Uterus (tissue), 4 donors: ENCODE measurements around the gene PRADC1. TPM values are rescaled to one million over a fixed set of nuclear protein-coding genes. Genes with fewer than 3 reads are reported as not detected.

Experiments
- DNase-seq, 2 donors: peaks; one replicate each; pipeline ENCODE4 v3.0.0-alpha.2; 2019 to 2020
- H3K27ac ChIP-seq, 2 donors: fragments of 200-600 bp; sonication (generic); 1 replicate in 1 of 2; 2 replicates in 1 of 2; pipeline ENCODE4 v1.5.1; 2016 to 2018
- H3K27me3 ChIP-seq, 2 donors: fragments of 200-600 bp; sonication (generic); one replicate each; pipeline ENCODE4 v1.5.1; 2018 to 2019; ENCODE audit warnings: control low read depth in 1 of 2
- H3K36me3 ChIP-seq, 2 donors: fragments of 200-600 bp; sonication (generic); one replicate each; pipeline ENCODE4 v1.5.1; 2019; ENCODE audit warnings: control low read depth in 1 of 2
- H3K4me1 ChIP-seq, 2 donors: fragments of 200-600 bp; sonication (generic); one replicate each; pipeline ENCODE4 v1.5.1; 2018 to 2019; ENCODE audit warnings: control low read depth in 1 of 2
- H3K4me3 ChIP-seq, 2 donors: fragments of 200-600 bp; sonication (generic); 1 replicate in 1 of 2; 2 replicates in 1 of 2; pipeline ENCODE4 v1.5.1; 2018 to 2019; ENCODE audit warnings: mild to moderate bottlenecking in 1 of 2
- H3K9me3 ChIP-seq, 2 donors: fragments of 200-600 bp; sonication (generic); one replicate each; pipeline ENCODE4 v1.5.1; 2019; ENCODE audit warnings: control low read depth in 1 of 2
- CTCF ChIP-seq, 4 experiments: fragments of 200-600 bp in 2 of 4; fragments of 450-650 bp in 2 of 4; sonication (generic) in 2 of 4; IDR thresholded peaks; one replicate each; pipeline ENCODE4 v1.5.1; 2016 to 2019; ENCODE audit warnings: antibody characterized with exemption in 4 of 4, mild to moderate bottlenecking in 2 of 4, moderate library complexity in 1 of 4
- POLR2A ChIP-seq, 2 donors: fragments of 450-650 bp; IDR thresholded peaks; one replicate each; pipeline ENCODE4 v1.6.1; 2016; ENCODE audit warnings: antibody characterized with exemption in 2 of 2, mild to moderate bottlenecking in 1 of 2, moderate library complexity in 1 of 2
- intact Hi-C: fragments of 100-400 bp; cut with DNase I; formaldehyde crosslinking; loops from one replicate; pipeline ENCODE4 v1.15.1; 2023; ENCODE audit warnings: low total_unique reads
- total RNA-seq, 4 donors: library from RNA; depleted of rRNA in 3 of 4; stranded (reverse); fragments of >200 nt in 3 of 4; gene quantifications; one replicate each; pipeline versions ENCODE4 v1.1.0 to v1.2.4, GENCODE V29; 2014 to 2023
- donor health status: DM: yes; HTN: yes; CAD: no.

Gene PRADC1
- total RNA-seq, 4 donors from 2014 or later, result 2.3 to 11.8 (median 9.8) TPM

DNA sequence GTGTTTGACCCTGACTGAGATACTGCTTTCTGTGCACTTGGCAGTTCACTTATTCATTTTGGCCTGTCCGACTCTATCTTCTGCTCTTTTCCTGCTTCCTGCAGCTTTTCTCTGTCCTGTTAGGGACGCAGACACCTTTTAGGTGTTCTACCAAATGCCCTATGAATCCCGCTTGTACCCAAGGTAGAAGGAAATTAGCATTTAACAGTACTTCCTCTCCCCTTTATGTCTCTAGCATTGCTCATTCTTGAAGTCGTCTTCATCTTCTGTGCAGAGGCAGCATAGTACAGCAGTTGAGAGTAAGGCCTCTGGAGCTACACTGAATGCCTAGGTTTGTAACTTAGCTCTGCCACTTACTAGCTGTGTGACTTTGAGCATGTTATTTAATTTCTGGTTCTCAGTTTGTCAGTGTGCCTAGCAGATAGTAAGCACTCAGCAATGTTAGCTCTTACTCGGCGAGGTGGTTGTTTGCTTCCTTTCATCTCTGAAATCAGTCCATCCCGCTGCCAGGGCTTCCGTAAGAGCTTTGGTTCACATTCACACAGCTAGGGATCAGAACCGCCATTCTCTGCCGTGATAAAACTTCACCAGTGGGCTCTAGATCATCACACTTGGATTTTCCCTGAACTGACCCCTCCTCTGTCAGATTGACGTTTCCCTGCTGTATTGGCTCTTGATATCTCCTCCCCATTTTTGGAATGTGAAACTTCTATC, 2.4 kb upstream of the PRADC1 start:
- Histone ChIP-seq H3K27ac (peak overlapping the region in 1 of 2 donors; percentile 98), H3K9me3 (no peaks in the 10 kb centered on the region), H3K36me3 (no peaks in the 10 kb centered on the region), H3K4me1 (peaks cover 0 to 9% of the 10 kb centered on the region in 2 donors), H3K27me3 (no peaks in the 10 kb centered on the region), H3K4me3 (peak overlapping the region; percentile 61 to 98)
- no peak for TF ChIP-seq POLR2A (IDR thresholded peaks at IDR 0.05)
- TF ChIP-seq CTCF (IDR thresholded peaks at IDR 0.05), result no peak
- intact Hi-C loops, result no loop called here
- DNase-seq, result no peak

GRCh38 chr2:73233932-73234832, 1.1 kb upstream of the PRADC1 start, which contains the start of gene CCT7:
Gene CCT7, plus strand, starts transcription at chr2:73234308. Its CDS starts 71 bp downstream, at chr2:73234379.
- peak within 1 kb of the TSS; percentile 89 to 98 for H3K27ac ChIP-seq
- peak; percentile 88 to 90 for DNase-seq
- peak within 1 kb of the TSS; percentile 61 to 98 for H3K4me3 ChIP-seq
- no peaks in the 10 kb centered on the region for H3K9me3 ChIP-seq
- no peaks in the 10 kb centered on the region for H3K27me3 ChIP-seq
- H3K4me1 ChIP-seq, result peaks cover 0 to 9% of the 10 kb centered on the region in 2 donors
- no peaks in the 10 kb centered on the region for H3K36me3 ChIP-seq
- intact Hi-C loops, result no loop called here
- TF ChIP-seq CTCF (IDR thresholded peaks at IDR 0.05), result peak in 2 of 4 experiments; percentile 5 to 17
- TF ChIP-seq POLR2A (IDR thresholded peaks at IDR 0.05), result peak; percentile 30 to 72

- intact Hi-C loops, result no loop called here
Observed at GRCh38 chr2:73232403-73233153, 461 bp downstream of the PRADC1 start.

GRCh38 chr2:73228631-73229030, 4.4 kb downstream of the PRADC1 start:
- no peaks in the 10 kb centered on the region for H3K4me1 ChIP-seq
- TF ChIP-seq CTCF (IDR thresholded peaks at IDR 0.05) (no peak), POLR2A (IDR thresholded peaks at IDR 0.05) (no peak)
- no peak for DNase-seq
- H3K36me3 ChIP-seq, result no peaks in the 10 kb centered on the region
- H3K27ac ChIP-seq, result no peak overlapping the region
- no peaks in the 10 kb centered on the region for H3K27me3 ChIP-seq
- intact Hi-C loops, result no loop called here
- H3K4me3 ChIP-seq, result no peak overlapping the region
- H3K9me3 ChIP-seq, result no peaks in the 10 kb centered on the region

More at GRCh38 chr2:73232403-73233153, 461 bp downstream of the PRADC1 start:
- H3K27me3 ChIP-seq, result no peaks in the 10 kb centered on the region
- TF ChIP-seq CTCF (IDR thresholded peaks at IDR 0.05) (no peak), POLR2A (IDR thresholded peaks at IDR 0.05) (no peak)
- H3K9me3 ChIP-seq, result no peaks in the 10 kb centered on the region
- H3K4me3 ChIP-seq, result peak overlapping the region; percentile 61 to 98
- no peaks in the 10 kb centered on the region for H3K36me3 ChIP-seq
- peaks cover 0 to 9% of the 10 kb centered on the region in 2 donors for H3K4me1 ChIP-seq
- DNase-seq, result peak in 1 of 2 donors; percentile 31
- peak overlapping the region; percentile 40 to 50 for H3K27ac ChIP-seq
